ENCODE results near the gene AKAP5.

- TF ChIP-seq NANOG (IDR thresholded peaks at IDR 0.05; ENCODE audit: insufficient read depth, low read depth, low read length, poor library complexity, severe bottlenecking) (no peak), PHF8 (conservative IDR thresholded peaks at IDR 0.05; ENCODE audit: low read depth, low read length) (no peak), HDAC2 (IDR thresholded peaks at IDR 0.05; ENCODE audit: borderline replicate concordance in 1 of 2, low read depth in 2 of 2, low read length in 2 of 2) (no peak), ATF2 (IDR thresholded peaks at IDR 0.05; ENCODE audit: low read length) (no peak), CTCF (IDR thresholded peaks at IDR 0.05; ENCODE audit: control extremely low read depth in 1 of 3, insufficient read depth in 1 of 3, low read depth in 1 of 3, low read length in 3 of 3) (no peak), MAX (IDR thresholded peaks at IDR 0.05) (no peak), POLR2A (IDR thresholded peaks at IDR 0.05; ENCODE audit: control extremely low read depth in 1 of 2, low read depth in 2 of 2, low read length in 2 of 2) (no peak), CEBPB (IDR thresholded peaks at IDR 0.05; ENCODE audit: low read depth, low read length) (no peak), POLR2AphosphoS5 (IDR thresholded peaks at IDR 0.05; ENCODE audit: low read depth, low read length) (no peak), CHD1 (IDR thresholded peaks at IDR 0.05; ENCODE audit: low read depth, low read length) (no peak)
These were observed 52.9 kb downstream of the AKAP5 start for GRCh38 chr14:64518229-64518628.
